OCI-LY1 (cell line): Measurements from ENCODE around the gene NRDE2.

Experiments used
- CTCF ChIP-seq: fragments of 200-600 bp; sonication (generic), shearing (Covaris generic); IDR thresholded peaks from 2 replicates; pipeline ENCODE4 v1.5.1; 2017; ENCODE audit warnings: mild to moderate bottlenecking, antibody characterized with exemption, low read length, moderate library complexity, mixed read lengths
- EZH2 ChIP-seq: fragments of 200-600 bp; sonication (generic), shearing (Covaris generic); IDR thresholded peaks from 2 replicates; pipeline ENCODE4 v1.8.0; 2017; ENCODE audit warnings: borderline replicate concordance, mixed run types, mild to moderate bottlenecking, antibody characterized with exemption, low read length, moderate library complexity, mixed read lengths

GRCh38 chr14:90317286-90317685 lies 14.5 kb downstream of the NRDE2 start:
- no peak for TF ChIP-seq EZH2
- TF ChIP-seq CTCF = no peak
